NCI-H526 treated with DMSO at 0.1 percent for 48 hours (cell line): ENCODE results near the gene FGF1.

Experiments
- DNase-seq: peaks from one replicate; lab custom pipeline; 2025; lab: John Stamatoyannopoulos, UW

FGF1 gene

GRCh38 chr5:142642427-142642826 lies 43.5 kb downstream of the FGF1 start:
- DNase-seq: no peak

- DNase-seq: no peak
Observed at GRCh38 chr5:142641711-142642110, 44.2 kb downstream of the FGF1 start.

GRCh38 chr5:142640316-142641005 lies 45.4 kb downstream of the FGF1 start:
- DNase-seq: no peak

GRCh38 chr5:142639455-142639854 lies 46.4 kb downstream of the FGF1 start:
- DNase-seq: no peak

GRCh38 chr5:142637871-142638270 lies 48.0 kb downstream of the FGF1 start:
- DNase-seq: no peak

GRCh38 chr5:142636698-142637324 lies 49.1 kb downstream of the FGF1 start:
- DNase-seq: no peak

- no peak for DNase-seq
Observed at GRCh38 chr5:142636093-142636492, 49.8 kb downstream of the FGF1 start.

GRCh38 chr5:142634216-142635011 lies 51.5 kb downstream of the FGF1 start:
- DNase-seq: no peak

GRCh38 chr5:142630927-142631539 lies 54.9 kb downstream of the FGF1 start:
- DNase-seq: no peak

GRCh38 chr5:142627383-142628217 lies 58.3 kb downstream of the FGF1 start:
- DNase-seq: no peak

- DNase-seq: no peak
Observed at GRCh38 chr5:142626786-142627185, 59.1 kb downstream of the FGF1 start.

- DNase-seq: no peak
Observed at GRCh38 chr5:142626099-142626498, 59.8 kb downstream of the FGF1 start.

GRCh38 chr5:142621227-142621626 lies 64.7 kb downstream of the FGF1 start:
- DNase-seq: no peak

GRCh38 chr5:142619815-142620214 lies 66.1 kb downstream of the FGF1 start:
- no peak for DNase-seq

- no peak for DNase-seq
Observed at GRCh38 chr5:142618130-142618523, 67.8 kb downstream of the FGF1 start.

- no peak for DNase-seq
Observed at GRCh38 chr5:142617416-142618129, 68.3 kb downstream of the FGF1 start.

GRCh38 chr5:142615948-142616347 lies 69.9 kb downstream of the FGF1 start:
- DNase-seq: no peak

- no peak for DNase-seq
Observed at GRCh38 chr5:142614054-142614453, 71.8 kb downstream of the FGF1 start.

GRCh38 chr5:142613271-142613671 lies 72.6 kb downstream of the FGF1 start:
- no peak for DNase-seq

GRCh38 chr5:142612494-142613270 lies 73.2 kb downstream of the FGF1 start:
- DNase-seq: no peak
